ENCODE data around the gene DCTN3. TPM values are rescaled to one million over a fixed set of nuclear protein-coding genes. Genes with fewer than 3 reads are reported as not detected.

DCTN3 gene
- total and polyA plus RNA-seq, 2 donors from 2014 or later = 92.0 to 175 TPM

DNA sequence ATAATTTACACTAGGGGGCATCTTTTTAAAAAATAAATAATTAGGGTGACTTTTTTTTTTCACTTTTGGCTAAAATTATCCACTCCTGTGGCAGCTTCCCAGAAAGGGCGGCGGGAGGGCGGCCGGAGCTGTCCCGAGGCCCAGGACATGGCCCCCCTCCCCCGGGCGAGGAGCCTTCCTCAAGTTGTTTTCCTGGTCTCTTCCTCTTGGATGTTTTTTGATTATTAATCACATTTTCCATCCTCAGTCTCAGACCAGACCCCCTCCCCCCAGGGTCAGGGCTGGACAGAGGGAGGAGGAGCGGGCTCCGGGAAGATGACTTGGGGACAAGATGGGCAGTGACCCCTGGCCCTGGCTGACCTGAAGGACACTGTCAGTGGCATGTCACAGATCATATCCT, 26.1 kb downstream of the DCTN3 start:
- no peak for TF ChIP-seq CTCF (IDR thresholded peaks at IDR 0.05; ENCODE audit: borderline replicate concordance, extremely low read depth, insufficient read depth)
- no peak overlapping the region for H3K27ac ChIP-seq (ENCODE audit: low read depth in 2 of 2, low read length in 2 of 2)
- H3K36me3 ChIP-seq (ENCODE audit: control insufficient read depth in 2 of 3, insufficient read depth in 3 of 3, low read length in 3 of 3) = no peaks in the 10 kb centered on the region
- FAIRE-seq (no peak), DNase-seq (peak in 1 of 5 donors; percentile 87)
- peaks cover 3% of the 10 kb centered on the region for H3K27me3 ChIP-seq (ENCODE audit: control insufficient read depth, insufficient read depth, low read length)
- H3K4me3 ChIP-seq (ENCODE audit: low read length in 3 of 3) = no peak overlapping the region
- H3K4me1 ChIP-seq (ENCODE audit: control insufficient read depth in 2 of 3, insufficient read depth in 2 of 3, low read depth in 1 of 3, low read length in 3 of 3) = peaks cover 0 to 4% (median 0%) of the 10 kb centered on the region in 3 donors
- intact Hi-C loops (cut with DNase I) = loop anchor here (5.0 to 10.0 kb wide), 2 partner anchors 47 to 179 kb away; no protein-coding TSS in a partner anchor
- no peaks in the 10 kb centered on the region for H3K9me3 ChIP-seq (ENCODE audit: control insufficient read depth in 2 of 3, insufficient read depth in 1 of 3, low read length in 3 of 3)
- no peak overlapping the region for H3K9ac ChIP-seq (ENCODE audit: low read length in 3 of 3)

DNA sequence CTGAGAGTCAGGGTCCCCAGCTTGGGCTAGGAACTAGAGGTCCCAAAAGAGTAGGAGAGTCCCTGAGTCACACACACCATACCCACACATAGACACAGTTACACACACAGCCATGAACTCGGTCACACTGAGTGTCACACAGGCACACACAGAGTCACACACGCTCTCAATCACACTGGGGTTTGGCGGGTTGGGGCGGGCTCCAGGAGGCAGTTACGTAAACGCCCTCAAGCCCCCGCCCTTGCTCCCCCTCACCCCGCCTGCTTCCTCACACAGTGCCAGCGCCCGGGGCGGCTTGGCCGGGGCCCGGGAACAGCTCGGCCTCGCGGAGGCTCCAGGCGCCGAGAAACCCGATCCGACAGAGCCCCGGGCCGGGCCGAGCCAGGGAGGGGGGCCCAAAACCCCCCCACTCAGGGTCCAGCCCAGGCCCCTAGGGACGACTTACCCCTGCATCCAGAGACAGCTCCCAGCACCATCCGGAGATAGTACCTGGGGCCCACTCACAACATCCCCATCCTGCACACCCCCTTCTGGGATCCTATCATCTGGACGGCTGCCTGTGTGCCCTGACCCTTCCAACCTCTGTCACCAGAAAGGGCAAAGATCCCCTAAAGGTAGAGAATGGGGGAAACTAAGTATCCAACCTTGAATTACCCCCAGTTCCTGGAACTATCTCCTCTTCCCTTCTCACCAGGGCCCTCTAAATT, 27.2 kb downstream of the DCTN3 start:
- FAIRE-seq = no peak
- intact Hi-C loops (cut with DNase I) = loop anchor here (5.0 to 10.0 kb wide), 2 partner anchors 46 to 178 kb away; no protein-coding TSS in a partner anchor
- peak in 4 of 5 donors; percentile 46 to 92 (median 70) for DNase-seq
- Histone ChIP-seq H3K4me1 (ENCODE audit: control insufficient read depth in 2 of 3, insufficient read depth in 2 of 3, low read depth in 1 of 3, low read length in 3 of 3) (peaks cover 0 to 4% (median 2%) of the 10 kb centered on the region in 3 donors), H3K27ac (ENCODE audit: low read depth in 2 of 2, low read length in 2 of 2) (peak overlapping the region in 1 of 2 donors; percentile 39), H3K36me3 (ENCODE audit: control insufficient read depth in 2 of 3, insufficient read depth in 3 of 3, low read length in 3 of 3) (no peaks in the 10 kb centered on the region), H3K27me3 (ENCODE audit: control insufficient read depth, insufficient read depth, low read length) (peaks cover 11% of the 10 kb centered on the region), H3K9ac (ENCODE audit: low read length in 3 of 3) (no peak overlapping the region), H3K4me3 (ENCODE audit: low read length in 3 of 3) (no peak overlapping the region), H3K9me3 (ENCODE audit: control insufficient read depth in 2 of 3, insufficient read depth in 1 of 3, low read length in 3 of 3) (no peaks in the 10 kb centered on the region)
- no peak for TF ChIP-seq CTCF (IDR thresholded peaks at IDR 0.05; ENCODE audit: borderline replicate concordance, extremely low read depth, insufficient read depth)

- Histone ChIP-seq H3K36me3 (ENCODE audit: control insufficient read depth in 2 of 3, insufficient read depth in 3 of 3, low read length in 3 of 3) (no peaks in the 10 kb centered on the region), H3K4me3 (ENCODE audit: low read length in 3 of 3) (no peak overlapping the region), H3K9ac (ENCODE audit: low read length in 3 of 3) (no peak overlapping the region), H3K27ac (ENCODE audit: low read depth in 2 of 2, low read length in 2 of 2) (no peak overlapping the region), H3K4me1 (ENCODE audit: control insufficient read depth in 2 of 3, insufficient read depth in 2 of 3, low read depth in 1 of 3, low read length in 3 of 3) (peaks cover 0 to 4% (median 3%) of the 10 kb centered on the region in 3 donors), H3K27me3 (ENCODE audit: control insufficient read depth, insufficient read depth, low read length) (peaks cover 14% of the 10 kb centered on the region), H3K9me3 (ENCODE audit: control insufficient read depth in 2 of 3, insufficient read depth in 1 of 3, low read length in 3 of 3) (no peaks in the 10 kb centered on the region)
- intact Hi-C loops (cut with DNase I) = loop anchor here (5.0 to 10.0 kb wide), 2 partner anchors 45 to 177 kb away; no protein-coding TSS in a partner anchor
- no peak for TF ChIP-seq CTCF (IDR thresholded peaks at IDR 0.05; ENCODE audit: borderline replicate concordance, extremely low read depth, insufficient read depth)
- DNase-seq = no peak
- no peak for FAIRE-seq
Measured at GRCh38 chr9:34591917-34592866, 28.1 kb downstream of the DCTN3 start.
